NCI-H345 treated with DMSO at 0.1 percent for 48 hours (cell line): ENCODE measurements around the gene TRABD2B.

Experiments
- DNase-seq: peaks from one replicate; lab custom pipeline; 2025; ENCODE audit not compliant: unreplicated experiment; lab: John Stamatoyannopoulos, UW

TRABD2B gene

DNA sequence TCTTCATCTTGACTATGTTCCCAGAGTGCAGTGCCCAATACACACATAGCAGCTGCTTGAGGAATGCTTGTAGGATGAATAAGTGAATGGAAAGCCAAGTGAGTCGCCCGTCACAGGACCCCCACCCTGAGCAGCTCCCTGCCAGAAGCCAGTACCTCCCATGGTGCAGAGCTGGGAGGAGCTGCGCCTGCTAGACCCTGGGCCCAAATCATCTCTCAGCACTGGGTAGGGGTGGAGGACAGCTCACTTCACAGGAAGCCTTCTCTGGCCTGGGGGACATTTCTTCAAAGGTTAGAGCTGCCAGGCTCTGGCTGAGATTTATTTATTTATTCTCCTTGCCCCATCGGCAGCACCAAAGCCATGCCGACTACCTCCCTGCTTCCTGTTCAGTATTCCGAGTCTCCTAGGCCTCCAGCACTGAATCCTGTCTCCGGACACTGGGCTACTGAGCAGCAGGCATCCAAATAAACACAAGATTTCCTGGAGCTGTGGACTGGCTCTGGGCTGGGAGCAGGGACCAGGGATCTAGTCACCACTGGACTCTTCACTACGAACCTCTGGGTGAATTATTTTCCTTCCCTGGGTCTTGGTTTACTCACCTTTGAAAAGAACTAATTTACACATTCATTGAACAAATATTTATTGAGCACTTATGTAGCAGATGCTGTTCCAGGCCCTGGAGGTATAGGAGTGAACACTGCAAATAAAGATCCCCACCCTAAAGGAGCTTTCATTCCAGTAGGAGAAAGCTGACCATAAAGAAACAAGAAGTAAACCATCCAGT, 187.7 kb downstream of the TRABD2B start:
- DNase-seq: peak; percentile 67

GRCh38 chr1:47808612-47809011, 188.6 kb downstream of the TRABD2B start:
- no peak for DNase-seq

DNA sequence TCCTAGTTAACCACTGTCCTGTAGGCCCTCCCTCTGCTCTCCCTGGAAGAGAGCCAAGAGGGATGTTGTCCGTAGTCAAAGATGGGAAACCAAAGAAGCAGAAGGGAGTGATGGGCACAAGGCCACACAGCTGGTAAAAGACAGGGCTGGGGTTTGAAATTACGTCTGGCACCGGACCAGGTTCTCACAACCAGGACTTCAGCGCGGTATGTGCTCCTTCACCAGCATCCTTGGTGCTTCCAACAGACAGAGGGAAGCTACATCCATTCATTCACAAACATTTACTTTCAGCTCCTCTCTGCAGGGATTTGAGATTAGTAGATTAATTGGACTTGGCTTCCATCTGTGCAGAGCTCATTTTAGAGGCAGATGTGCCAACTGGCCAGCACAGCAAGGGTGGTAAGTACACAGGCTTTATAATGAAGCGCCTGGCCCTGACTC, 191.2 kb downstream of the TRABD2B start:
- no peak for DNase-seq

- DNase-seq: no peak
Observed at GRCh38 chr1:47805018-47805417, 192.2 kb downstream of the TRABD2B start.

GRCh38 chr1:47803815-47804501, 193.2 kb downstream of the TRABD2B start:
- no peak for DNase-seq

DNA sequence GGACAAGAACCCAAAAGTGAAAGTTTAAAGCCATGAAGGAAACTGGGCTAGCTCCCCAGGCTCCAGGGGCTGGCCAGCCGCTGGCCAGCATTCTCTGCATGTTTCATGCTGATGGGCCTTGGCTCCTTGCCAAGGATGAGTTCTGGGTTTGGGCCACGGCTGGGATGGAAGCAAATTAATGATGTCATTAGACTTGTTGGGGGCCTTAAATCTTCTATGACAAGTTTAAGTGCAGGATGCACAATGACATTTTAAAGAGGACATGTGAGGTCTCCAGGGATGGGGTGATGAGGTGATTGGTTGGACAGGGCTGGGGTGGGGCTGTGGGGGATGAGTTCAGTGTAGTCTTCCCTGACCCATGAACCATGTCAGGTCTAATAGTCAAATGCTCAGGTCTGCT, 199.6 kb downstream of the TRABD2B start:
- DNase-seq: no peak

DNA sequence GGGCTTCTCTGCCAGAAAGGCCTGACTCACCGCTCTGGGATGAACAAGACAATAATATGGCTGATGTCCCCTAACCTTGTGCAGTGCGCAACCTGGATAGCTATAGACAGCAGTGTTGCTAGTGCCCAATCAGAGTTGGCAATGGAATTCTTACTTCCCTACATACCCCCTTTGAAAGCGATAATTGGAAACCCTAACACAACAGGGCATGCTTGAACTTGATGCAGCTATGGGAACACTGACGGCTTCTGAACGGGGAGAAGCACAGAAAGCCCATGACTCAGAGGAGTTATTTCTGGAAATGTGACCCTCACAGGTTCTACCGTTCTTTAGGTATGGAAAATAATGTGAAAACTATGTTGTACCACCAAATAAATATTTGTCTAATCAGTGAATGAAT, 200.6 kb downstream of the TRABD2B start:
- no peak for DNase-seq

GRCh38 chr1:47795102-47795501, 202.1 kb downstream of the TRABD2B start:
- DNase-seq: no peak

- no peak for DNase-seq
Observed at GRCh38 chr1:47794530-47794929, 202.7 kb downstream of the TRABD2B start.

GRCh38 chr1:47794081-47794480, 203.1 kb downstream of the TRABD2B start:
- DNase-seq: no peak

GRCh38 chr1:47793563-47793962, 203.6 kb downstream of the TRABD2B start:
- DNase-seq: no peak

- DNase-seq: no peak
Observed at GRCh38 chr1:47792779-47793178, 204.4 kb downstream of the TRABD2B start.

DNA sequence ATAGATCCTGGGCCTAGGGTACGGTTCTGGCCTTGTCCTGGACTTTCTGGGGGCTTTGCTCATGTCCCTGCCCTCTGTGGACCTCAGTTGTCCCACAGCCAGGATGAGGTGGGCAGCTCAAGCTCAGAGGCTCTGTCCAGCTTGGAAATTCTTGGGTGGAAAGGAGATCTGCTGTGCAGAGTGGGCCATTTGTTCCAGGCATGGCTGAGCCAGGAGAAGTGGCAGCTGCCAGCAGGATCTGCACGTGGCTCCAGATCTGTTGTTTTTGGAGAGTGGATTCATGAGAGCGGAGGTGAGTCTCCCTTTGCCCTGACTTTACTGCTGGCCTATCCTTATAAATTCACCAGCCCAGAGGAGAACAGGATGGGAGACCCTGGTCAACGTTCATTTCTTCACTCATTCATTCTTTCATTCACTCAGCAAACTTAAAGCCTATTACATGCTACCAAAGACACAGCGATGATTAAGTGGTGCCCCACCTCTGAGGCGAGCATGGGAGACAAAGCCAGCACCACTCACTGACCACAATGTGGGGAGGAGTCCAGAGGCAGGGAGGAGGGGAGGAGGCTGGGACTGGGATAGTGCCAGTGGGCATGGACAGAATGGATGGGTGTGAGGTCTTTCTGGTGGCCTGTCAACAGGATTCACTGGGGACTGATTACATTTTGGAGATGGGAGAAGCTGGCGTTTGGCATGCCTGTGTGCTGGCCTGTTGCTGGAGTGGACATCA, 205.1 kb downstream of the TRABD2B start:
- no peak for DNase-seq

DNA sequence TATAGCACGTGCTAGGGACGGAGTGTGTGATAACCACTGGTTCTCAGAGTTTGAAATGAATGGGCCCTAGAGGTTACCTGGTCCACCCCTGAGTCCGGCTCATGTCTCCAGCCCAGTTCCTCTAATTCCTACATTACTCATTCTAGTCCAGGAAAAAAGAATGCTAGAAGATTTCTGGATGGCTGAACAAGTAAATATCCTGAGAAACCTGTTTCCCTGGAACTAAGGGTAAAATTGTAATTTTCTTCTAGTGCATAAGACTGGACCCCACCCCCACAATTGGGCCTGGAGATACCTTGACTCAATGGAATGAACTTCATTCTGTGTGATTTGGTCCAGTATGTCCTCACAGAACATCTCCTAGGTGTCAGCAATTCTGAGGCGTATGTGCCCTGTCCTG, 208.4 kb downstream of the TRABD2B start:
- no peak for DNase-seq

GRCh38 chr1:47787560-47787959, 209.6 kb downstream of the TRABD2B start:
- DNase-seq: no peak

DNA sequence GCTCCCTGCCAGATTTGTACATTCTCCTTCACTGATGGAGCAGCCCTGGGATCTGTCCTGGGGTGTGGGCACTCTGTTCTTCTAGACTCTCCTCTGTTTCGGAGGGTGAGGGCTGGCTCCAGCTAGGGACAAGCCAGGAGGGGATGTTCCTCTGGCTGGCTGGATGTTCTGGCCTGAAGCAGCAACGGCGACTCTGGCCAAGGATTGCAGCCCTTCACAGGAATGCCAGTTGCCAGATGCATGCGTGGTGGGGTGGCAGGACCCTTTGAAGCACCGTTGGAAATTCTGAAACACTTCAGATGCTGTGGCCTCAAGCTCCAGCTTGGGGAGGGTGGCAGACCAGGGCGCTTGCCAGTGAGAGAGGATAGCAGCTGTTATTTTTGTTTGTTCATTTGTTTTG, 210.9 kb downstream of the TRABD2B start:
- no peak for DNase-seq

DNA sequence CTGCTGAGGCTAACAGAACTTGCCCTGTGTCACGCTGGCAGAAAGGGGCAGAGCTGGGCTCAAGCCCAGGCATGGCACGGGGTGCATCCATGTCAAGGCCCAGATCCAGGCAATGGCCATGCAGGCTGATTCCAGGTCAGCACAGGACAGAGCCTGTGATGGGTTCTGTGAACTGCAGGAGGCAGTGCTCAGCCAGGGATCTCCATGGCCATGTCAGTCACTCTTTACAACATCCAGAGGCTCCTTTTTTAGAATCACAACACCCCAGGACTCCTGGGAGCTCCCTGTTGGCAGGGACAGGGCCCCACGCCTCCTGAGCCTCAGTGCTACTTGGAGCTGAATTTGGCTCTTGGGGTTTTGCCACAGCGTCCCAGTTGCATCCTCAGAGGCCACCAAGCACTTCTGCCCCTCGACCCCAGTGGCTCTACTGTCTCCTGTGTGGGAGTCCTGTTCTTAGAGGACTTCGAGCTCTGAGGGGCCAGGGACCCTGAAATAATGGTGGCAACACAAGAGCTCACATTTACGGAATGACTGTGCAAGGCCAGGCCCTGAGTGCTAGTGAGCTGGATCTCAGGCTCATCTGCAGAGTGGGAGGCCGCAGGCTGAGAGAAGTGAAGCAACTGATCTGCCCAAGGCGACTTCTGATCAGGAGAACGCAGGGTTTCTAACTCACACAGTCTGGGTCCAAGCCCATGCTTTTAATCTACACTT, 211.5 kb downstream of the TRABD2B start:
- DNase-seq: no peak

- no peak for DNase-seq
Observed at GRCh38 chr1:47785118-47785517, 212.1 kb downstream of the TRABD2B start.

GRCh38 chr1:47784497-47784822, 212.7 kb downstream of the TRABD2B start:
- no peak for DNase-seq

GRCh38 chr1:47783638-47784496, 213.3 kb downstream of the TRABD2B start:
- no peak for DNase-seq
